Right kidney (tissue), 1 donor: ENCODE measurements around the gene SUV39H1.
"Not testable (repeated sequence)": the region's sequence is repeated elsewhere in the genome, so short reads cannot be mapped to it uniquely, and the experiment has no call there.

Experiments used
- DNase-seq: peaks from one replicate; pipeline ENCODE4 v3.0.0-alpha.2; 2016

SUV39H1 gene

GRCh38 chrX:48685416-48685815, 11.1 kb upstream of the SUV39H1 start:
- no peak for DNase-seq

GRCh38 chrX:48688531-48689150, 7.9 kb upstream of the SUV39H1 start:
- no peak for DNase-seq

GRCh38 chrX:48689208-48689920, 7.2 kb upstream of the SUV39H1 start:
- no peak for DNase-seq

GRCh38 chrX:48691746-48692145, 4.8 kb upstream of the SUV39H1 start:
- DNase-seq: not testable (repeated sequence)

- DNase-seq: no peak
Observed at GRCh38 chrX:48694776-48695533, 1.6 kb upstream of the SUV39H1 start.

GRCh38 chrX:48695534-48695896, 1.0 kb upstream of the SUV39H1 start:
- no peak for DNase-seq

- DNase-seq: no peak
Observed at GRCh38 chrX:48695925-48696300, 621 bp upstream of the SUV39H1 start.

- DNase-seq: peak; percentile 38
Observed at GRCh38 chrX:48696909-48697727, 584 bp downstream of the SUV39H1 start.

- DNase-seq: no peak
Observed at GRCh38 chrX:48698306-48698705, 1.8 kb downstream of the SUV39H1 start.

GRCh38 chrX:48700246-48700645, 3.7 kb downstream of the SUV39H1 start:
- no peak for DNase-seq

GRCh38 chrX:48700951-48701653, 4.6 kb downstream of the SUV39H1 start:
- DNase-seq: no peak

- DNase-seq: no peak
Observed at GRCh38 chrX:48702032-48702431, 5.5 kb downstream of the SUV39H1 start.

- DNase-seq: no peak
Observed at GRCh38 chrX:48702716-48703115, 6.2 kb downstream of the SUV39H1 start.

- DNase-seq: no peak
Observed at GRCh38 chrX:48703228-48703627, 6.7 kb downstream of the SUV39H1 start.

- no peak for DNase-seq
Observed at GRCh38 chrX:48703642-48704481, 7.3 kb downstream of the SUV39H1 start.

- DNase-seq: peak; percentile 21
Observed at GRCh38 chrX:48705871-48706270, 9.3 kb downstream of the SUV39H1 start.

GRCh38 chrX:48709522-48710112, 13.1 kb downstream of the SUV39H1 start:
- no peak for DNase-seq

GRCh38 chrX:48711162-48711928, 14.8 kb downstream of the SUV39H1 start:
- DNase-seq: no peak

- no peak for DNase-seq
Observed at GRCh38 chrX:48711929-48712505, 15.5 kb downstream of the SUV39H1 start.
